ENCODE measurements around the gene VWC2L.

VWC2L gene

GRCh38 chr2:214549946-214550345, 139.1 kb downstream of the VWC2L start:
- H3K27ac ChIP-seq, result no peak overlapping the region
- TF ChIP-seq, protein P1, sequence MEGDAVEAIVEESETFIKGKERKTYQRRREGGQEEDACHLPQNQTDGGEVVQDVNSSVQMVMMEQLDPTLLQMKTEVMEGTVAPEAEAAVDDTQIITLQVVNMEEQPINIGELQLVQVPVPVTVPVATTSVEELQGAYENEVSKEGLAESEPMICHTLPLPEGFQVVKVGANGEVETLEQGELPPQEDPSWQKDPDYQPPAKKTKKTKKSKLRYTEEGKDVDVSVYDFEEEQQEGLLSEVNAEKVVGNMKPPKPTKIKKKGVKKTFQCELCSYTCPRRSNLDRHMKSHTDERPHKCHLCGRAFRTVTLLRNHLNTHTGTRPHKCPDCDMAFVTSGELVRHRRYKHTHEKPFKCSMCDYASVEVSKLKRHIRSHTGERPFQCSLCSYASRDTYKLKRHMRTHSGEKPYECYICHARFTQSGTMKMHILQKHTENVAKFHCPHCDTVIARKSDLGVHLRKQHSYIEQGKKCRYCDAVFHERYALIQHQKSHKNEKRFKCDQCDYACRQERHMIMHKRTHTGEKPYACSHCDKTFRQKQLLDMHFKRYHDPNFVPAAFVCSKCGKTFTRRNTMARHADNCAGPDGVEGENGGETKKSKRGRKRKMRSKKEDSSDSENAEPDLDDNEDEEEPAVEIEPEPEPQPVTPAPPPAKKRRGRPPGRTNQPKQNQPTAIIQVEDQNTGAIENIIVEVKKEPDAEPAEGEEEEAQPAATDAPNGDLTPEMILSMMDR (conservative IDR thresholded peaks at IDR 0.05), result no peak

DNA sequence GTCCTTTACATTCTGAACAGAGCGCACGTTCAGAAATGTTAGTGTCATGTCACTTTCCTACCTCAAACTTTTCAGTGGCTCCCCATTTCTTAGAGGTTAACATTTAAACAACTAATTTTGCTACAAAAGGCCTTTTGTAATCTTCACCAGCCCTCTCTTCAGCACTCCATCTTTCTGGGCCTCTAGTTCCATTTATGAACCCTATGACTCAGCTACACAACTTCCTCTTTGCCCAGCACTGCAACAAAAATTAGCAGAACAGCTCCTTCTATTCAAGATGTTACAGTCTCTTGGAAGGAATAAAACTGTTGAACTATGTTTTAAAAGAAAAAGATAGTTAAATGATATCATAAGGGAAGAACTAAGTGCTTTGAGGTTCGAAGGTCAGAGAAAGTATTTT, 139.9 kb downstream of the VWC2L start:
- H3K27ac ChIP-seq, result no peak overlapping the region
- TF ChIP-seq, protein P1 (conservative IDR thresholded peaks at IDR 0.05), result no peak

DNA sequence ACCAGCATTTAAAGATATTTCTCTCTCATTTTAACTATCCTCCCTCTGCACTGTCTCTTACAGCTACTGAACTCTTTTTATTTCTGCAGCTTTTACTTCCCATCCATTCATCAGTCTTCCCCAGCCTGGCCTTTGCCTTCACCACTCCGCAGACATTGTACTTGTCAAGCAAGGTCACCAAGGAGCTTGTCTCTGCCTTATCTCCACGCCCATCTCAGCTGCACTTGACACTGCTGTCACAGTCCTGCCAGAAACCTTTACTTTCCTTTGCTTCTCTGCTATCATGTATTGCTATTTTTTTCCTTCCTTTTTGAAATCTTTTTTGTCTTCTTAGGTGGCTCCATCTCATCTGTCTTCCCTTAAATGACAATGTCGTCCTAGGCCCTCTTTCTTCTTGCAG, 147.0 kb downstream of the VWC2L start:
- no peak overlapping the region for H3K27ac ChIP-seq
- TF ChIP-seq, protein P1 (conservative IDR thresholded peaks at IDR 0.05), result no peak

- H3K27ac ChIP-seq, result no peak overlapping the region
- TF ChIP-seq, protein P1 (conservative IDR thresholded peaks at IDR 0.05), result no peak
Observed at GRCh38 chr2:214558341-214558740, 147.5 kb downstream of the VWC2L start.

GRCh38 chr2:214560176-214560575, 149.3 kb downstream of the VWC2L start:
- H3K27ac ChIP-seq, result no peak overlapping the region
- TF ChIP-seq, protein P1 (conservative IDR thresholded peaks at IDR 0.05), result no peak

DNA sequence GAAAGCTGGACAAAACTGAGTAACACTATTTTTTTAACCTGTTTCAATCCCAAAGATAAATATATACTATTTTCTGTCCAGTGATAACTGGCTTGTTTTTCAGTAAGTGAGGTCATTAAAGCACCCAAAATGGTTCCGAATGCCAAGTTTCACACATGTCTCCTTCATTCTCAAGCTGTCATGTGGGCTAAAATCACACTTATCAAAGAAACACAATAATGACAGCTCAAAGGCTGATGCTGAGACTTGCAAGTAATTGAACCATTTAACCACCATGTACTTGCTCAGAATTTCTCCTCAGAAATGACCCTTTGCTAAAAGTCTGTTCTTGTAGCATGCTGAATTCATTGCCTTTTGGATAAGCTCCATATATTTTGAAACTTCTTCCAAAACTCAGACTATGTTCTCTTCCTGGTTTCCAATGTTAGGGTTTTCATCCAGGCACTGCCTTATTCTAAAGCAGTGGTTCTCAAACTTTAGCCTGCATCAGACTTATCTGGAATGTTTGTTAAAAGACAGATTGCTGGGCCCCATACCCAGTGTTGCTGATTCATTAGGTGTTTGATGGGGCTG, 149.8 kb downstream of the VWC2L start:
- H3K27ac ChIP-seq, result no peak overlapping the region
- TF ChIP-seq, protein P1 (conservative IDR thresholded peaks at IDR 0.05), result no peak

- peak overlapping the region; percentile 3; the same call in 1 of the 2 replicates for H3K27ac ChIP-seq
- TF ChIP-seq, protein P1 (conservative IDR thresholded peaks at IDR 0.05), result no peak
Observed at GRCh38 chr2:214565246-214565645, 154.4 kb downstream of the VWC2L start.

Data from VCaP (cell line).